GM19452 (cell line): Measurements from ENCODE around the gene FCGR3A.
A peak's percentile ranks its signal among the peaks of the same experiment; 100 is the strongest.
"Not testable (repeated sequence)": the region's sequence is repeated elsewhere in the genome, so short reads cannot be mapped to it uniquely, and the experiment has no call there.

Experiments
- ATAC-seq: cut with Tn5 transposase; IDR thresholded peaks from one replicate; pipeline ENCODE4 v1.9.1; 2021; ENCODE audit not compliant: unreplicated experiment

FCGR3A gene

DNA sequence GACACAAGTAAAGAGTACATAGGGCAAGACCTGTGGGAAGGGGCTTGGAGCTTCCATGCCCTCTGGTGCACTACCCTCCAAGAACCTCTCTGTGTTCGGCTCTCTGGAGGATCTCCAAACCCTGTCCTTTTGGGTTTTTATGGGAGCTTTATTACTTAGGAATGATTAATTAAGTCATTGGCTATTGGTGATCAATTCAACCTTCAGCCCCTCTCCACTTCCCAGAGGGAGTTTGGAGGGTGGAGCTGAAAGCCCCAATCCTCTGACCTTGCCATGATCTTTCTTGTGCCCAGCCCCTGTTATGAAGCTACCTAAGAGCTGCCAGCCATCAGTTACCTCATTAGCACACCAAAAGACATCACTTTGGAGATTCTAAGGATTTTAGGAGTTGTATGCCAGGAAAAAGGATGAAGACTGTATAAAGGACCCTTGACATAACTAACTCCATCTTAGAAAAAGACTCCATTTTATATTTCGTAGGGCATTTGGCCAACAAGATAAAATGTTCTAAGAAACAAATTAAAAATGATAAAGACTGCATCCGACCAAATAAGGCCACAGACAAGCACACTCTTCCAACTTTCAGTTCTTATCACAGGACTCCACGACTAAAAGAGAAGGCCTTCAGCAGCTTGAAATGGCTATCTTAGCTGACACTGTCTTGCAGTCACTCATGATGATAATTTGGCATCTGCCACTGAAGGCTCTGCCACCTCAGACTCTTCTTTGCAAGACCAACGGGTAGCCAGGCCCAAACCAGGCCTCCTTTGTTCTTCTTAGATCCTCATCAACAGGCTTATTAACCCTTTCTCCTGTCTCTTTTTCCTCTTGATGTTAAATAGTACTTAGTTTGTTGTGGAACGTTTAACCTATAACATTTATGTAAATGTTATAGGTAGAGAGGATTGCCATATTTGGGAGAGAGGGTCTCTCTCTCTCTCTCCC lies 8.2 kb upstream of the FCGR3A start:
- not testable (repeated sequence) for ATAC-seq

DNA sequence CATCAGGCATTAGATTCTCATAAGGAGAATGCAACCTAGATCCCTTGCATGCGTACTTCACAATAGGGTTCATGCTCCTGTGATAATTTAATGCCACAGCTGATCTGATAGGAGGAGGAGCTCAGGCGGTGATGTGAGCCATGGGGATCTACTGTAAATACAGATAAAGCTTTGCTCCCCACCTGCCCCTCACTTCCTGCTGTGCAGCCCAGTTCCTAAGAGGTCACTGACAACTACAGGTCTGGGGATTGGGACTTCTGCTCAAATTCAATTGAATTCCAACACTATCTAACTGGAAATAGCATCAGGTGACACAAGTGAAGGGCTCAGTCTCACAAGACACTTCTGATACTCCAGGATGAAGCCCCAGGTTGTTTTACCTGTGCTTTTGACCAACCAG lies 7.4 kb upstream of the FCGR3A start:
- not testable (repeated sequence) for ATAC-seq

DNA sequence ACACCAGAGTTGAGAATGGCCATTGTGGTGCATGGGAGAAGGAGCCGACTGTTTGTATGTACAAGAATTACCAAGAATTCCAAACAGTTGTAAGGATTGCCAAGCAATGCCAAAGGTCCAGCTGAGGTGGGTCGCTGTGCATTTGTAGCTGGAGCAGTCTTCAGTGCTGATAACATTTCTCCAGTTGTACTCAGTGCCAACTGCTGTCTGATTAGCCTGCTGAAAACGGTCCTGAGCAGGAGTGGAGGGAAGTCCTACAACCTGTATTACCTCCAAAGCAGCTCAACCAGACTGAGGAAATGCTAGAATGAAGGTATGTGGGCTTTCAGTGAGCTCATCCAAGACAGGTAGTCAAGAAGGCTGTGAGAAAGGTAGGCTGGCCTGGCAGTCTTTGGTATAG lies 6.5 kb upstream of the FCGR3A start:
- ATAC-seq = not testable (repeated sequence)

DNA sequence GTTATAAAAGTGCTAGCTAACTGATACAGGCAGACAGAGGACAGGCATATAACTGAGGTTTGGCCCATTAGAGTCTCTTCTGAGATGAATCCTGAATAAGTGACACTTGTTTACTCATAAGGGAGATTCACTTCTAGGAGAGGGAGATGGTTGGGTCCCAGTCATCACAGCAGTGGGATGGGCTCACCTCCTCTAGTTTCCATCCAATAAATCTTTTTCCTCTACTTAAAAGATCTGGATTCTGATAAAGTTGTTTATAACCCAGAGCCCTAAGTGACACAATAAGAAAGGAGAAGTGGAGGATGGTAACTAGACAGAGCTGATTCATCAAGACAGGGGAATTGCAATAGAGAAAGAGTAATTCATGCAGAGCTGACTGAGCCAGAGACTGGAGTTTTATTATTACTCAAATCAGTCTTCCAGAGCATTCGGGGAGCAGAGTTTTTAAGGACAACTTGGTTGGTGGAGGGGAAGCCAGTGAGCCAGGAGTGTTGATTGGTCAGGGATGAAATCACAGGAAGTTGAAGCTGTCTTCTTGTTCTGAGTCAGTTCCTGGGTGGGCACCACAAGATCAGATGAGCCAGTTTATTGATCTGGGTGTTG lies 5.3 kb upstream of the FCGR3A start:
- not testable (repeated sequence) for ATAC-seq

DNA sequence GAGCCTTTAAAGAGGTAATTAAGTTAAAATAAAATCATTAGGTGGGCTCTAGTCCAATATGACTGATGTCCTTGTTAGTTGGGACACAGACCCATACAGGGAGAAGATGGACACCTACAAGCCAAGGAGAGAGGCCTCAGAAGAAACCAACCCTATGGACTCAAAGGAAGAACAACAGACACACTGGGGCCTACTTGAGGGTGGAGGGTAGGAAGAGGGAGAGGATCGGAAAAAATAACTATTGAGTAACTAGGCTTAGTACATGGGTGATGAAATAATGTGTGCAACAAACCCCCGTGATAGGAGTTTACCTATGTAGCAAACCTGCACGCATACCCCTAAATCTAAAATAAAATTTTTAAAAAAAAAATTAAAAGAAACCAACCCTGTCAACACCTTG lies 4.7 kb upstream of the FCGR3A start:
- not testable (repeated sequence) for ATAC-seq

DNA sequence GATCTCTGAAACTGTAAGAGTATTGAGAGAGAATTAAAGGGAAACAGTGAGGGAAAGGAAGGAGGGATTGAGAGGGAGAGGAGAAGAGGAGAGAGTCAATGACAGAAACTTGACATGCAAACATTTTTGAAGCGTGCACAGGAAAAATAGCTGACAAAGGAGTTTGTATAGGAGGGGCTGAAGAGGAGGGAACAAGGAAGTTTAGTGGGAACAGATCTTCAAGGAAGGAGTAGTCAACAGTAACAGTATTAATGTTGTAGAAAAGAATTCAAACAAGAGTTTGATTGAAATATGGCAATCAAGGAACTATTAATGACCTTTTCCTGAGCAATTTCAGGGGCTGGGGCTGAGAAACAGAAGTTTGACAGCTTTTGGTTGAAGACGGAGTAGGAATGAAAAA lies 4.0 kb upstream of the FCGR3A start:
- ATAC-seq = not testable (repeated sequence)

DNA sequence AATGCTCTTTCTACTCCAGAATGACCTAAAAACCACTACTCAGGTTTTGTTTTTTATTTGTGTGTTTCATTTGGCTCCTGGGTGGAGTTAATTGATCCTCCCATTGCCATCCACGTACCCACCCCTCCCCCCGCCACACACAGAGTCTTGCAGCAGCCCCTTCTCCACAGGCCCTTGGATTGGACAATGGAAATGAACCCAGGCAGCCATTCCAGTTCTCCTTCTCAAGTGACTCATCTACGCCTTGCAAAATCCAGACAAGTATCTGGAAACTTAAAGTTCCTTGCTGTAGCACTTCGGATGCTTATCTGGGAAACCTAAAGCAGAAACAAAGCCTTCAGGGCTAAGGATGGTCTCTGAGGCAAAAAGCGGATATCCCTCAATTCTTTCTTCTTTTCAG lies 1.3 kb upstream of the FCGR3A start:
- ATAC-seq = not testable (repeated sequence)

DNA sequence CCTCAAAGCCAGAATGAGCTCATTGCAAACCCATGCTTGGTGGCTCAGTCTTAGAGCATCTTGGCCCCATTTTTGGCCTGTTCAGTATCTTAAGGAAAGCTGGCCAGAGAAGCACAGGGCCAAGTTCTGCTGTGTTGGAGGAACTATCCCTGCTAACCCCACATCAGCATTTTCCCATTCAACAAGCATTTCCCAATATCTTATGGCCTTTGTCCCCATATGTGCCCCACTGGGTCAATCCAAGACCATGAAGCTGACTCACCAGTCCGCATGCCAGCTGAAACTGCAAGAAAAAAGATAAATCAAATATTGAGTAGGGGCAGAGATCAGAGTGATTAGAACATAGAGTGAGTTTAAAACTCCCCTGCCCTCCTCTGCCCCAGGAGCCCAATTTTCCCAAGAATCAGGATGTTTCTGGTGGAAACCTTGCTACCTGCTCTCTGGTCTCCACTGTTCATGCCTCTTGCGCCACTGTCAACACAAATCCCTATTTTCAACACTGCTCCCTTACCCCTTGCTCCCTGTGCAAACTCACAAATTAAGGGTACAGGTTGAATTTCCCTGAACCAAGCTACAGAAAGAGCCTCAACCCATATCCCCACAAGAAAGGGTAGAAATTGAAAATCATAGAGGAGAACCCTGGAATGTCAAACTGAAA lies 740 bp downstream of the FCGR3A start:
- not testable (repeated sequence) for ATAC-seq

DNA sequence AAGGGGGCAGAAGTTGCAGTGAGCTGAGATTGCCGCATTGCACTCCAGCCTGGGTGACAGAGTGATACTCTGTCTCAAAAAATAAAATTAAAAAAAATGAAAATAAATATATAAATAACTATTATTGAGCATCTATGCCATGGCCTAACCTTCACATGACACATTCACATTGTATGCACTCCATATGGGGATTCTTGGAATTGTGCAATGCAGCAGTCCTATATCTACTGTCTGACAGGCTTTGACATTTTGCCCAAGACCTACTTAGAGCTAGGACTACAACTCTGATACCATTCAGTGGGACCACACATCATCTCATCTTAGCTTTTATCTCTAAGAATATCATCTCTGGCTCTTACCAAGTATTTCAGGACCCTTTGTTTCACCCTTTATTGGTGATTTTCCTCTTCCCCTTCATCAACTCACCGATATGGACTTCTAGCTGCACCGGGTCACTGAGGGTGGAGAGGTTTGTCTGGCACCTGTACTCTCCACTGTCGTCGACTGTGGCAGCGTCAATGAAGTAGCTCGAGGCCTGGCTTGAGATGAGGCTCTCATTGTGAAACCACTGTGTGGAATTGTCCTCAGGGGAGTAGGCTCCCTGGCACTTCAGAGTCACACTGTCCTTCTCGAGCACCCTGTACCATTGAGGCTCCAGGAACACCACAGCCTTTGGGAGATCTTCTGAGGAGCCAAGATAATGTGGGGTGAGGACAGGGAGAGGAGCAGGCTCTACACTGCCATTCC lies 1.4 kb downstream of the FCGR3A start:
- ATAC-seq = not testable (repeated sequence)

DNA sequence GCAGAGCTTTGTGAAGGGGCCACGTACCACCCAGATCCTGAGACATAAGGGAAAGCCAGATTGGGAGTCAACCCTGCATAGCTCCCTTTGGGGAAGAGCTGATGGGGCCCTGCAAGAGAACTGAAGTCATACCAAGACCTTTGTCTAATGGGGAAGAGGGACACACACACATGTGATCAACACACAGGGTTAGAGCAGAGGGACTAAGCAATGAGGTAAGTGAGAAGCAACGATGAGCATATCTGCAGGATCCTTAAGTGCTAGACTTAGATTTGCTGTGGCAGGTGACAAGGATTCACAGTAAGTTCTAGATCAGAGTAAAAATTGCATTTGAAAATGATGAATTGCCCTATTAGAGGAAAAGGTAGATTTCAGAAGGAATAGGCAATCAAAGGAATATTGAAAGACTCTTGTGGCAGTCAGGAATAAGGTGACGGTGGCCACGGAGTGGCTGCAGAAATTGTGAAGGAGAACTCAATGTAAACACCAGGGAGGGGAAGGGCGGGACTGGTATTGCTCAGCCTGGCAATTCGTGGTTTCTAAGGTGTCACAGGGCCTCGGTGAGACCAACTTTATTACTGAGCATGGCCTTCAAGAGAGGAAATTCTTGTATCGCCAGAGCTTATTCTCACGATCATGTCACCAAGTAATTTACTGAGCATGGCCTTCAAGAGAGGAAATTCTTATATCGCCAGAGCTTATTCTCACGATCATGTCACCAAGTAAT lies 4.5 kb downstream of the FCGR3A start:
- ATAC-seq = not testable (repeated sequence)

DNA sequence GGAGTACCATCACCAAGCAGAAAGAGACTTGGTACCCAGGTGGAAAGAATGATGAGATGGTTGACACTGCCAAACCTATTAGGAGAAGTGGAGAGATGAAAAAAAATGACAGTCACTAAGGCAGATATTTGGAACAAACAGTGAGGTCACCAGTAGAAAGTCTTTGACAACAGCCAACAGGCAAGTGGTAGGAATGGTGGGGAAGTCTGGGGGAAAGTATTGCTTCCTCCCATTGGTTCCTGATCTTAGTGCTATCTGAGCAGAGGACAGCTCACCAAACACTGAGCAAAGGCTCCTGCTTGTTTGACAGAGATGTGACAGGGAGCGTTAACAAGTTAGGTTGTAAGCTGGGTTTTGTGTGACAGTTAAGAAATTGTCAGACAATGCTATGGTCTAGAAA lies 6.5 kb downstream of the FCGR3A start:
- ATAC-seq = not testable (repeated sequence)

DNA sequence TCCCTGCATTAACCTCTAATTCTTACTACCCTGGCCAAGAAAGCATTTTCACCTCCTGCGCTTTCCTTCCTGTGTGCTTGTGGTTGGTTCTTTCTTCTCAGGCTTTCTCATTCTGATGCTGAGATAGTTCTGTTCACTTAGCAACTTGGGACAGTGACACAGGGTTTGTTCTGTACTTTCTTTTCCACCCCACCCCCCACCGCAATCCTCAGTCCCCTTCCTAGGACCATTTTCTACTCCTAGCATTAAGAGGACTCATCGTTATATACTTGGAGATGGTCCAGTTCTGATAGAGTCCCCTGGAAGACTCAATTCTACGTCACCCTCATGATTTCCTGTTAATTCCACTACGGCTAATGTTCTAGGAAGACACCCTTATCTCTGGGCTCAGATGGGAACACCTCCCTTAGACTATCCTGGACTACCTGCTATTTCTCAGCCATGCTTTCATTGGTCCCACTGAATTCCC lies 7.5 kb downstream of the FCGR3A start:
- peak; percentile 63 for ATAC-seq

DNA sequence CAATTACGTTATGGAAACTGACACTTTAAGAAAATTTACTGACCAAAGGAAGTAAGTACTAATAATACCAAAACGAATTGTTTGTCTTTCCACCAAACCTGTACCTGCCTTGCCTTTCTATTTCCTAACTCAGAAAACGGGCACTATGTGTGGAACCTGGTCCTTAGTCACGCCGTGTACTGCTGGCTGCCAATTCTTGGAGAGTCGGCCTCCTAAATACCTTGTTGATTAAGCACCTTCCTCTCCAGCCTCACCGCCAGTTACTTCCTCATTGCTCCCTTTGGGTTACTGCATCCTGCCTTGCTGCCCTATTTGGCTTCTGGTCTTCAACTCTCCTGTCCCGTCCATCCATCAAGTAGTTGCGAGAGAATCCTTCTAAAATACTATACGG lies 9.1 kb downstream of the FCGR3A start:
- peak; percentile 31 for ATAC-seq

DNA sequence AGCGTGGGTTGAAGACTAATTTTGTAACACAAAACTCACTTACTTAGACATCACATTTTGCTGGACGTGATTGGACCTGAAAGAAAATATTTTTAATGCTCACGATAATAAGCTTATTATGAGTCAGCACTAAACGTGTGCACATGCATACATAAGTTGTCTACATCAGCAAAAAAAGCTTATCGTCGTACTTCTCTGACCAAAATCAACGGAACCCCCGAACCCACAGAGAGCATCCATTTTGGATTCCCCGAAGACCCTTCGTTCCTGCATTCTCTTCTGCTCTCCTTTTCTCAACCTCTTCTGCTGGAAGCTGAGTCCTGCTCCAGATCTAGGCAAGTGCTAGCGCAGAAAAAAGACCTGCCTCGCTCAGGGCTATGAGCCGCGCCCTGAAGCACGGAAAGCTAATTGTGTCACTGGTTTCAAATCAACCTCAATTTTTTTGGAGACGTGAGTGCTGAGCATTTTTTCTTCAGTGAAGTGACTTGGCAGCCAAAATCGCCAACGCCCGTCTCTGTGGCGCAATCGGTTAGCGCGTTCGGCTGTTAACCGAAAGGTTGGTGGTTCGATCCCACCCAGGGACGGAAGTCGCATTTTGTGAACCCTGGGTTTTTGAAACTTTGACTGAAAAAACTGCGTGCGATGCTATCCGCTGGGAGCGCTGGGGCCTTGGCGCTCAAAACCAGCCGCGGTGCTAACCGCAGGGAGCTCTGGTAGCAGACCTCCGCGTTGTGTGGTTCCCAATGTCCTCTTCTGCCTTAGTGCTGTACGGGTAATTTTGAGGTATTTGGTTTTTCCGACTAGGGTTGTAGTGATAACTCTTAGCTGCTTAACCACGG lies 9.7 kb downstream of the FCGR3A start:
- peak; percentile 52 for ATAC-seq

DNA sequence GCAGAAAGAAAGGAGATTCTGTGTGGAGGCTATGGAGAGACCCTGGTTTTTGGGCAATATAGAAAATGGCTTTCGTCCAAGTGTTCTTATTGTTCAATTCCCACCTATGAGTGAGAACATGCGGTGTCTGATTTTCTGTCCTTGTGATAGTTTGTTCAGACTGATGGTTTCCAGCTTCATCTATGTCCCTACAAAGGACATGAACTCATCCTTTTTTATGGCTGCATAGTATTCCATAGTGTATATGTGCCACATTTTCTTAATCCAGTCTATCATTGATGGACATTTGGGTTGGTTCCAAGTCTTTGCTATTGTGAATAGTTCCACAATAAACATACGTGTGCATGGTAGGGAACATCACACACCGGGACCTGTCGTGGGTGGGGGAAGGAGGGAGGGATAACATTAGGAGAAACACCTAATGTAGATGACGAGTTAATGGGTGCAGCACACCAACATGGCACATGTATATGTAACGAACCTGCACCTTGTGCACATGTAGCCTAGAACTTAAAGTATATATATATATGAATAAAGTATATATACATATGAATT lies 10.6 kb downstream of the FCGR3A start:
- ATAC-seq = not testable (repeated sequence)

DNA sequence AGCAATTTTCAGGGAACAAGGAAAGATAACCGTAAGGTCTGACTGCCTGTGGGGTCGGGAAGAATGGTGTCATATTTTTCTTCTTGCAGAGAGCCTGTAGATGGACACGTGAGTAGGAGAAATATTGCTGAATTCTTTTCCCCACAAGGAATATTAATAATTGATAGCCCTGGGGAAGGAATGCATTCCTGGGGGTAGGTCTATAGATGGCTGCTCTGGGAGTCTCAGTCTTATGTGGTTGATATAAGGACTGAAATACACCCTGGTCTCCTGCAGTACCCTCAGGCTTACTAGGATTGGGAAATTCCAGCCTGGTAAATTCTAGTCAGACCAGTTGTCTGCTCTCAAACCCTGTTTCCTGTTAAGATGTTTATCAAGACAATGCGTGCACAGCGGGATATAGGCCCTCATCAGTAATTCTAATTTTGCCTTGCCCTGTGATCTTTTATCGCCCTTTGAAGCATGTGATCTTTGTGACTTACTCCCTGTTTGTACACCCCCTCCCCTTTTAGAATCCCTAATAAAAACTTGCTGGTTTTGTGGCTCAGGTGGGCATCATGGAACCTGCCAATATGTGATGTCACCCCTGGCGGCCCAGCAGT lies 12.4 kb downstream of the FCGR3A start:
- not testable (repeated sequence) for ATAC-seq

DNA sequence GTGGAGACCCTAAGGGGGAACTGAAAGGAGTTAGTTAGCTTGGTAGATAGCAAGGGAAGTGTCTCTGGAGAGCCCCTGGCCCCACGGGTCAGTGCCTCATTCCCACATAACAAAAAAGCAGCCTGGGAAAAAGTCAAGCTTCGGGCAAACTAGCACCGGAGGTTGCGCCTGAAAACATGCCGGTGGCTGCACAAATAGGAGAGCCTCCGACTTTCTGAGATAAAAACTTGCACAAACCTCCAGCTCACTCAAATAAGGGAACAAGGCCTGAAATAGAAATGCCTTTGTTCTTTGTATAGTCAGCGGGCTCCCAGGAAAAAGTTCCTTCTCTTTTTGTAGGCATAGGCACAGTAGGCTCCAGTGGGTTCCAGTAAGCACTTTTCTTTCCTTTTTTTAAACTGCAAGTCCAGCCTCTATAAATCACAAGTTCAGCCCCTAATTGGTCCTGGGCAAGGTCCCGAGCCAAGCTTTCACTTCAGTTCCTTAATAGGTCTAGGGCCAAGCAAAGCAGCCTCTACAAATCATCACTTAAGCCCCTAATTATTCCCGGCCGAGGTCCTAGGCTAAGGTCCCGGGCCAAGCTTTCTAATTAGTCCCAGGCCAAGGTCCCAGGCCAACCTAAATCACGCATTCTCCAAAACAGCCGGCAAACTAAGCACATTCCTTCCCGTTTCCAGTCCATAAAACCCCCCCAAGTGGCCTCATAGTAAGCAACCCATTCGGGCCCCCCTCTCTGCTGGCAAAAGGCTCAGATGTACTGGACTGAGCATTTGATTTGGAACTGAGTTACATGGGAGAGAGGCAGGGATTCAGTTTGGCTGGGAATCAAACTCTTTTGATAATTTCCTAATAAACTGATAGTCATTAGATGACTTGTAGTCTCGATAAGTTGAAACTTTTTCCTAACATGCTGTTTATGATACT lies 16.7 kb downstream of the FCGR3A start:
- ATAC-seq = not testable (repeated sequence)
